Measurements from ENCODE around the gene PRAMEF13. TPM values are rescaled to one million over a fixed set of nuclear protein-coding genes. Genes with fewer than 3 reads are reported as not detected.
"Not testable (repeated sequence)": the region's sequence is repeated elsewhere in the genome, so short reads cannot be mapped to it uniquely, and the experiment has no call there.

Gene PRAMEF13
- total RNA-seq, 1 donor from 2014 or later = not detected

DNA sequence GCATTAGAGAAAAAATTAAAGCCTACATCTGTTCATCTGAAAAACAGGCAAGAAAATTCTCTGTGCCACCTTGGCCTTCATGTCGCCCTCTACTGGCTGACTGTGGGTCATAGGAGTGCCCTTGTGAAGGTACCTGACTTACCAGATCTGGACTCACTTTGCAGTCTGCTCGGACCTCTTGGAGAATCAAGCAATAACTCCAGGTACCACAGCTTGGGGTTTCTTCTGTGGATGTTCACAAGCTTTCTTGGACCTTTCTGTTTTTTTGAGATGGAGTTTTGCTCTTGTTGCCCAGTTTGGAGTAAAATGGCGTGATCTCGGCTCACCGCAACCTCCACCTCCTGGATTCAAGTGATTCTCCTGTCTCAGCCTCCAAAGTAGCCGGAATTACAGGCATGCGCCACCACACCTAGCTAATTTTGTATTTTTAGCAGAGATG is 27.2 kb upstream of the PRAMEF13 start:
- Histone ChIP-seq H3K4me3 (no peak overlapping the region), H3K9me3 (no peaks in the 10 kb centered on the region), H3K36me3 (no peaks in the 10 kb centered on the region), H3K4me1 (no peaks in the 10 kb centered on the region), H3K27ac (no peak overlapping the region), H3K27me3 (ENCODE audit: low read depth) (peaks cover 10% of the 10 kb centered on the region)
- peak; percentile 64 for TF ChIP-seq CTCF (IDR thresholded peaks at IDR 0.05)
- no peak for DNase-seq
- peak; percentile 22 to 51 for ATAC-seq
- intact Hi-C loops (cut with DNase I) = no loop called here

DNA sequence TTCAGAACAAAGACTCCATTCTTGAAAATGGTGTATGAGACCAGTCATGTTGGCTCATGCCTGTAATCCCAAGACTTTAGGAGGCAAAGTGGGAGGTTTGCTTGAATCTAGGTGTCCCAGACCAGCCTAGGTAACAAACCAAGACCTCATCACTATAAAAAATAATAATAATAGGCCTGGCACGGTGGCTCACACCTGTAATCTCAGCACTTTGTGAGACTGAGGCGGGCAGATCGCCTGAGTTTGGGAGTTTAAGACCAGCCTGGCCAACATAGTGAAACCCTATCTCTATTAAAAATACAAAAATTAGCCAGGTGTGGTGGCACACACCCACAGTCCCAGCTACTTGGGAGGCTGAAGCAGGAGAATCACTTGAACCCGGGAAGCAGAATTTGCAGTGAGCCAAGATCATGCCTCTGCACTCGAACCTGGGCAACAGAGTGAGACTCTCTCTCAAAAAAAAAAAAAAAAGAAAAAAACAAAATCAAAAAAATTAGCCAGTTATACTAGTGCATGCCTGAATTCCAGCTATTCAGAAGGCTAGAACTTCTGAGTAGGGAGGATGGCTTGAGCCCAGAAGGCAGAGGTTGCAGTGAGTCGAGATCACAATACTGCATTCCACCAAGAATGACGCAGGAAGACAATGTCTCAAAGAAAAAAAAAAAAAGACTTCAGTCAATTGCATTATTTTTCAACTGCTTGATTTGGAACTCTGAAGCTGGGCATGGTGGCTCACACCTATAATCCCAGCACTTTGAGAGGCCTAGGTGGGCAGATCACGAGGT is 26.3 kb upstream of the PRAMEF13 start:
- DNase-seq; H3K4me3 ChIP-seq; H3K4me1 ChIP-seq; H3K27ac ChIP-seq; H3K36me3 ChIP-seq; H3K27me3 ChIP-seq (ENCODE audit: low read depth); H3K9me3 ChIP-seq; intact Hi-C loops (cut with DNase I); ATAC-seq: not testable (repeated sequence)

DNA sequence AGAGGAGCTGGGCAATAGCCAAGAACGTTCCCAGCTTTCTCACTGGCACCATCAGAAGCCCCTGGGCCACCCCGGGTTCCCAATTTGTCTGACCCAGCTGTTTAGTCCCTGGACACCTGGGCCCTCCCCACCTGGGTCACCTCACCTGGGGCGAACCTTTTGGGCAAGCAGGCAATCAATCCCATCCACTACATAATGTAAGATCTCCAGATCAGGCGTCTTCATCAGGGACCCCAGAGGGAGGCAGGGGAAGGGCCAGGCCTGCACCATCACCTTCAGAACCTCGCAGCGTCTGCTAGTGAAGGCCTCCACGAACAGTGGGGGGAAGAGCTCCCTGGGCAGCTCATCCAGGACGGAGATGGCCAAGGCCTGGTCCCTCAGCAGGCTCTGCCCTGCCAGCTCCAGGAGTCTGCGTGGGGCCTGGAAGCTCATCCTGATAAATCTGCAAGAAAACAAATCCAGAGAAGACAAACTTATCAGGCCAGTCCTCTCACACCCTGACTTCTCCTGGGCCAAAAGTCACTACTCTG is 24.5 kb upstream of the PRAMEF13 start, which contains the start of gene PRAMEF18:
Gene PRAMEF18 (minus strand): TSS at position 480 of the 530 bp plus-strand sequence. CDS start 48 bp downstream, at position 432.
- H3K36me3 ChIP-seq; H3K4me1 ChIP-seq; H3K4me3 ChIP-seq; intact Hi-C loops (cut with DNase I); DNase-seq; H3K9me3 ChIP-seq; H3K27ac ChIP-seq; H3K27me3 ChIP-seq (ENCODE audit: low read depth): not testable (repeated sequence)
- ATAC-seq = peak; percentile 21 to 36

DNA sequence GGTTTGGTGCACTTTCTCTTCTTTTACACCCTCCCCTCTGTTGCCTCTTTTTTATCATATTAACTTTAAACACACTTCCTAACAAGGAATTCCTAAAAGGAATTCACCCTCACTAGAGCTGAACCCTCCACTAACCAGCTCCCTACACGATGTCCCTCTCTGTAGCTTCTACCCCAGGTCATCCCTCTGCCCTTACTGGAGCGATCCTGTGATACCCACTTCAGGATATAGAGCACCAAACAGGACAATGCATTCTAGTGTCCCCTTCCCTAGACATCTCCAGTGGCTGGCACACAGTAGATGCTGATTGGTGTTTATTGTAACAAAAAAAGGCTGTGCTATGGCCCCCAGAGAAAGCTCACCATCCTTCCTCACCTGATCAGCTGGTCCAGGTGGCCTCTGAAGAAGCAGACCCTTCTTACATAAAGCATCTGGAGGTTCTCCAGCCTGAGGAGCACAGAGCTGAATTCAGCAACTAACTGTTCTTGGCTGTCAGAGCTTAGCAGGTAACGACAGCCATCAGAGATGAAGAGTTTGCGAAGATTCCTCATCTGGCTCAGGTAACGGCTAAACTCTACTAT is 23.4 kb upstream of the PRAMEF13 start:
- Histone ChIP-seq H3K27ac (no peak overlapping the region), H3K9me3 (no peaks in the 10 kb centered on the region), H3K27me3 (ENCODE audit: low read depth) (no peaks in the 10 kb centered on the region), H3K4me3 (no peak overlapping the region), H3K36me3 (no peaks in the 10 kb centered on the region), H3K4me1 (no peaks in the 10 kb centered on the region)
- no peak for TF ChIP-seq CTCF (IDR thresholded peaks at IDR 0.05)
- intact Hi-C loops (cut with DNase I) = no loop called here
- no peak for DNase-seq
- peak in 1 of 2 donors; percentile 41 for ATAC-seq

DNA sequence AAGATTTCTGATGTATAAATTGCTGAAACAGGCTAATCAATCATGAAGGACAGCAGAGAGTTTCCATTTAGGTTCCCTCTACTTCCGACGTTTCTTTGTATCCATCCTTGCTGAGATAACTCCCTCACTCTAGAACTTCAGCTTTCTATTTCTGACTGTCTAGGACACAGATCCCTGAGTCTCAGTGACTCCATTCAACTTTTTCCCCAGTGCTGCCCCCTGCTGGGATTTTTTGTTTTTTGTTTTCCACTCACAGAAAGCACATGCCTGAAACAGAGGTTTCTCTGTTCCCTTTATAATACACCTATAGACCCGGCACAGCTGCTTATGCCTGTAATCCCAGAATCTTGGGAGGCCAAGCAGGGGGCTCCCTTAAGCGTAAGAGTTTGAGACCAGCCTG is 21.6 kb upstream of the PRAMEF13 start:
- H3K27me3 ChIP-seq (ENCODE audit: low read depth); H3K27ac ChIP-seq; H3K9me3 ChIP-seq; H3K4me1 ChIP-seq; DNase-seq; intact Hi-C loops (cut with DNase I); ATAC-seq; H3K36me3 ChIP-seq; H3K4me3 ChIP-seq: not testable (repeated sequence)

GRCh38 chr1:13219203-13219602 is 18.0 kb upstream of the PRAMEF13 start:
- H3K4me3 ChIP-seq; H3K27me3 ChIP-seq (ENCODE audit: low read depth); H3K4me1 ChIP-seq; H3K27ac ChIP-seq; H3K36me3 ChIP-seq; DNase-seq; intact Hi-C loops (cut with DNase I); H3K9me3 ChIP-seq: not testable (repeated sequence)
- peak in 1 of 2 donors; percentile 54 for ATAC-seq

- H3K36me3 ChIP-seq; H3K4me1 ChIP-seq; ATAC-seq; H3K27me3 ChIP-seq (ENCODE audit: low read depth); H3K27ac ChIP-seq; H3K9me3 ChIP-seq; DNase-seq; H3K4me3 ChIP-seq; intact Hi-C loops (cut with DNase I): not testable (repeated sequence)
These were observed 15.4 kb upstream of the PRAMEF13 start for GRCh38 chr1:13216619-13217018.

- intact Hi-C loops (cut with DNase I); H3K27ac ChIP-seq; ATAC-seq; H3K4me3 ChIP-seq; H3K9me3 ChIP-seq; H3K27me3 ChIP-seq (ENCODE audit: low read depth); H3K4me1 ChIP-seq; H3K36me3 ChIP-seq; DNase-seq: not testable (repeated sequence)
These were observed 7.5 kb upstream of the PRAMEF13 start for GRCh38 chr1:13208712-13209111.

GRCh38 chr1:13171548-13171947 is 29.7 kb downstream of the PRAMEF13 start, which contains the start of gene PRAMEF9:
TSS of gene PRAMEF9 (plus strand) at chr1:13171848. CDS start at chr1:13175281, 3,433 bp downstream.
- H3K27ac ChIP-seq; DNase-seq; H3K4me1 ChIP-seq; intact Hi-C loops (cut with DNase I); ATAC-seq; H3K9me3 ChIP-seq; H3K27me3 ChIP-seq (ENCODE audit: low read depth); H3K4me3 ChIP-seq; H3K36me3 ChIP-seq: not testable (repeated sequence)

DNA sequence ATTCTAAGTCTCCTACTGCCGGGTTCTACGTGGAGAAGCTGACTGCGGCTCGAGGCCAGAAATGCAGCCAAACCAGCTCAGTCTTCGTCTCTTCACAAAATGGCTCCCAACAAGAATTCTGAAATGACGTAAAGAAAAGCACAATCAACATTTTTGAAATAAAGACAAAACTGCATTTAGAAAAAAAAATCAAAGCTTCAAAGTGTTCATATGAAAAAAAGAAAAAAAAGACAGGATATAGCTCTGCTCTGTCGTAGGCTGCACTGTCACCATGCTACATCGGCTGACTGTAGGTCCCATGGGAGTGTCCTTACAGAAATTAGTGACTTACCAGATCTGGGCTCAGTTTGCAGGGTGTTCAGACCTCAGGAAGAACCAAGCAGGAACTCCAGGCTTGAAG is 35.7 kb downstream of the PRAMEF13 start, which contains the start of gene HNRNPCL4:
Gene HNRNPCL4 (minus strand): TSS at position 101 of the 400 bp plus-strand sequence. CDS start 164 bp downstream, outside the sequence.
- ATAC-seq; H3K4me3 ChIP-seq; H3K27me3 ChIP-seq (ENCODE audit: low read depth); H3K4me1 ChIP-seq; H3K9me3 ChIP-seq; H3K36me3 ChIP-seq; DNase-seq; intact Hi-C loops (cut with DNase I); H3K27ac ChIP-seq: not testable (repeated sequence)

DNA sequence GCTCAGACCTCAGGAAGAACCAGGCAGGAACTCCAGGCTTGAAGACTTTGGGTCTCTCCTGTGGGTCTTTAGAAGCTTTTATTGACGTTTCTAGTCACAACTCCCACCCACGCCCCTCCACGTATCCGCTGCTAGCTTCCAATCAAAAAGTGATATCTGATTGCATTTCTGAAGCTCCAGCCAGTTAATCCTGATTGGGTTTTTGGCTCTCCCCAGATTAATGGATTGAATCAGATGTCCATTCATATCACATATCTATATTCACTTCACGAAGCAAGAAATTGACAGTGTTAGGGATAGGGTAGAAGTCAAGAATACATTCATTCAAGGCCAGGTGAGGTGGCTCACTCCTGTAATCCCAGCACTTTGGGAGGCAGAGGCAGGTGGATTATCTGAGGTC is 45.3 kb downstream of the PRAMEF13 start, which contains the start of gene PRAMEF26:
Gene PRAMEF26 (minus strand): TSS at position 101 of the 400 bp plus-strand sequence. CDS start 2,914 bp downstream, outside the sequence.
- H3K9me3 ChIP-seq; H3K36me3 ChIP-seq; H3K27ac ChIP-seq; H3K27me3 ChIP-seq (ENCODE audit: low read depth); H3K4me3 ChIP-seq; H3K4me1 ChIP-seq; ATAC-seq; DNase-seq; intact Hi-C loops (cut with DNase I): not testable (repeated sequence)
